HepG2 (cell line): ENCODE results near the gene ASB3. TPM values are rescaled to one million over a fixed set of nuclear protein-coding genes. Genes with fewer than 3 reads are reported as not detected.

Source experiments
- ATAC-seq: fragments of 200-7000 bp; cut with Tn5 transposase; 3 replicates; pipeline ENCODE4 v1.9.1; 2020; ENCODE audit warnings: mild to moderate bottlenecking, moderate library complexity
- BruUV-seq: library from RNA; stranded (reverse); fragments of 400-500 nt; replicated peaks from 2 replicates; lab custom pipeline; 2021; lab: Mats Ljungman, UMichigan
- CTCF ChIA-PET: fragments of 300-600 bp; formaldehyde crosslinking; extraction: SDS; loops from one replicate; lab custom pipeline; 2021; ENCODE audit warnings: low total read pairs, inconsistent platforms, low intra/inter-chr PET ratio; lab: Yijun Ruan, JAX
- POLR2A ChIA-PET: fragments of 350-600 bp; sonication (Branson Sonifier 250); formaldehyde crosslinking; loops from one replicate; lab custom pipeline; 2020; ENCODE audit warnings: antibody characterized with exemption, inconsistent platforms; lab: Yijun Ruan, JAX
- DNase-seq: peaks from one replicate; pipeline ENCODE4 v3.0.0-alpha.2; 2015; ENCODE audit warnings: low spot score
- FAIRE-seq: peaks from 3 replicates; lab custom pipeline; 2011; peaks lifted over from hg19 to GRCh38; lab: Jason Lieb, UNC
- H2AFZ ChIP-seq: one replicate; pipeline ENCODE4 v1.6.1; 2011; ENCODE audit warnings: low read length, inconsistent platforms
- H3K27ac ChIP-seq: fragments of 300-600 bp; 3 replicates; pipeline ENCODE4 v1.8.0; 2011; ENCODE audit warnings: mixed run types, mild to moderate bottlenecking, mixed read lengths, low read length, inconsistent platforms; ENCODE audit not compliant: insufficient read depth; ENCODE audit errors: extremely low read length
- H3K27me3 ChIP-seq, 2 experiments: fragments of 200-600 bp in 1 of 2; 2 replicates in 1 of 2; 3 replicates in 1 of 2; pipeline versions ENCODE4 v1.6.0 to v1.8.0; 2011; ENCODE audit warnings: low read length in 2 of 2, mild to moderate bottlenecking in 2 of 2, moderate library complexity in 2 of 2, inconsistent platforms in 1 of 2; ENCODE audit not compliant: insufficient read depth in 2 of 2, control insufficient read depth in 1 of 2
- H3K36me3 ChIP-seq, 2 experiments: fragments of 200-600 bp in 1 of 2; replicated peaks in 1 of 2; 2 replicates in 1 of 2; 3 replicates in 1 of 2; pipeline versions ENCODE4 v1.5.1 to v1.8.0; 2011; ENCODE audit warnings: low read length in 2 of 2, inconsistent platforms in 1 of 2; ENCODE audit not compliant: insufficient read depth in 2 of 2, control insufficient read depth in 1 of 2
- H3K4me1 ChIP-seq: 2 replicates; pipeline ENCODE4 v1.5.1; 2012; ENCODE audit warnings: low read length, inconsistent platforms; ENCODE audit not compliant: insufficient read depth
- H3K4me2 ChIP-seq: 2 replicates; pipeline ENCODE4 v1.6.0; 2011; ENCODE audit warnings: low read depth, low read length, inconsistent platforms
- H3K4me3 ChIP-seq, 3 experiments: fragments of 200-600 bp in 1 of 3; sonication (generic), shearing (Covaris generic) in 1 of 3; replicated peaks in 1 of 3; 2 replicates each; pipeline ENCODE4 v1.5.1; 2011 to 2016; ENCODE audit warnings: low read length in 3 of 3, inconsistent platforms in 2 of 3, low read depth in 2 of 3, mild to moderate bottlenecking in 2 of 3, control low read depth in 1 of 3, mixed read lengths in 1 of 3; ENCODE audit not compliant: insufficient read depth in 1 of 3
- H3K79me2 ChIP-seq: one replicate; pipeline ENCODE4 v1.6.1; 2011; ENCODE audit warnings: low read length, inconsistent platforms; ENCODE audit not compliant: insufficient read depth
- H3K9ac ChIP-seq: 2 replicates; pipeline ENCODE4 v1.6.0; 2011; ENCODE audit warnings: mild to moderate bottlenecking, low read depth, low read length, inconsistent platforms; ENCODE audit not compliant: insufficient read depth
- H3K9me3 ChIP-seq: 2 replicates; pipeline ENCODE4 v1.5.1; 2012; ENCODE audit warnings: mild to moderate bottlenecking, low read length
- H4K20me1 ChIP-seq: 2 replicates; pipeline ENCODE4 v1.6.0; 2011; ENCODE audit warnings: inconsistent platforms, mild to moderate bottlenecking, low read length, moderate library complexity; ENCODE audit not compliant: insufficient read depth
- FIP1L1 ChIP-seq: fragments of 200-400 bp; formaldehyde crosslinking; IDR thresholded peaks from 2 replicates; pipeline ENCODE4 v1.6.1; 2018; ENCODE audit warnings: low read depth, mild to moderate bottlenecking, low read length, moderate library complexity, borderline replicate concordance; ENCODE audit not compliant: insufficient read depth
- FOSL1 ChIP-seq: sonication (generic); formaldehyde crosslinking; IDR thresholded peaks from 2 replicates; pipeline ENCODE4 v1.9.0; 2021; ENCODE audit warnings: missing genetic modification reagents, borderline replicate concordance
- HNRNPL ChIP-seq: fragments of 200-400 bp; formaldehyde crosslinking; IDR thresholded peaks from 2 replicates; pipeline ENCODE4 v1.6.1; 2017; ENCODE audit warnings: mild to moderate bottlenecking, low read depth, low read length
- MYPOP ChIP-seq: sonication (generic); formaldehyde crosslinking; IDR thresholded peaks from 2 replicates; pipeline ENCODE4 v1.8.1; 2023; ENCODE audit warnings: mild to moderate bottlenecking, moderate library complexity, missing genetic modification reagents
- NR2C2 ChIP-seq: sonication (generic); formaldehyde crosslinking; IDR thresholded peaks from 2 replicates; pipeline ENCODE4 v1.4.0; 2020; ENCODE audit warnings: missing genetic modification reagents, mild to moderate bottlenecking, moderate library complexity, borderline replicate concordance
- PLRG1 ChIP-seq: fragments of 450-650 bp; conservative IDR thresholded peaks from 2 replicates; pipeline ENCODE4 v1.6.1; 2016
- RBM39 ChIP-seq: fragments of 200-400 bp; formaldehyde crosslinking; IDR thresholded peaks from one replicate; pipeline ENCODE4 v1.6.1; 2018; ENCODE audit warnings: antibody characterized with exemption, mild to moderate bottlenecking, low read depth, low read length; ENCODE audit not compliant: poor library complexity, severe bottlenecking
- TGIF2 ChIP-seq: IDR thresholded peaks from 2 replicates; pipeline ENCODE4 v1.6.1; 2016; ENCODE audit warnings: control low read depth, missing compliant biosample characterization
- ZNF577 ChIP-seq: sonication (generic); formaldehyde crosslinking; IDR thresholded peaks from 2 replicates; pipeline ENCODE4 v1.4.0; 2020; ENCODE audit warnings: mild to moderate bottlenecking, low read depth, missing genetic modification reagents, borderline replicate concordance
- ZNF777 ChIP-seq: sonication (generic); formaldehyde crosslinking; IDR thresholded peaks from 2 replicates; pipeline ENCODE4 v1.4.0; 2020; ENCODE audit warnings: missing genetic modification reagents
- ZNF780A ChIP-seq: sonication (generic); formaldehyde crosslinking; IDR thresholded peaks from 2 replicates; pipeline ENCODE4 v1.8.0; 2022; ENCODE audit warnings: mild to moderate bottlenecking, missing genetic modification reagents, moderate library complexity
- WGBS: methylation state at CpG from one replicate; pipeline ENCODE4 v1.1.6; 2017; ENCODE audit warnings: low lambda C conversion rate; 5-methylcytosine and 5-hydroxymethylcytosine counted together
- in situ Hi-C: cut with HindIII; loops from 2 replicates; pipeline ENCODE4 v1.10.0; 2017; ENCODE audit warnings: low pct_unique_long_range_greater_than_20kb; ENCODE audit not compliant: extremely low pct_ligation_motif_present
- intact Hi-C: fragments of 100-400 bp; cut with micrococcal nuclease; formaldehyde crosslinking; loops from one replicate; pipeline ENCODE4 v1.10.0; 2022; ENCODE audit not compliant: unreplicated experiment
- polyA plus RNA-seq, 8 experiments: library from polyadenylated mRNA; depleted of rRNA in 3 of 8; stranded (reverse) in 7 of 8; unstranded in 1 of 8; fragments of >200 nt; fragmentation: Illumina TruSeq in 4 of 8; extraction: Trizol in 4 of 8; gene quantifications; 2 replicates each; pipeline versions ENCODE4 v1.2.1 to v1.2.3, GENCODE V29; 2011 to 2016; ENCODE audit warnings: low read depth in 4 of 8, missing spikeins in 1 of 8, mixed read lengths in 1 of 8; ENCODE audit not compliant: insufficient read depth in 1 of 8
- total RNA-seq, 5 experiments: library from RNA; depleted of rRNA; stranded (reverse); fragments of >200 nt; fragmentation: Illumina TruSeq; extraction: Trizol; gene quantifications; 2 replicates each; pipeline ENCODE4 v1.2.3, GENCODE V29; 2016; ENCODE audit warnings: low read depth in 1 of 5
- TF ChIP-seq, protein P1 (sequence below): sonication (generic); formaldehyde crosslinking; IDR thresholded peaks from 2 replicates; pipeline ENCODE4 v1.5.0; 2020; ENCODE audit warnings: mild to moderate bottlenecking, missing genetic modification reagents
- TF ChIP-seq, protein P2 (sequence below): sonication (generic); formaldehyde crosslinking; conservative IDR thresholded peaks from 2 replicates; pipeline ENCODE4 v1.5.0; 2020; ENCODE audit warnings: missing genetic modification reagents

Gene ASB3
- total and polyA plus RNA-seq, 2 of the 13 experiments (the other 11 are each of a cell fraction or from before 2014, with no cell fraction given): 40.1 to 41.8 TPM

DNA sequence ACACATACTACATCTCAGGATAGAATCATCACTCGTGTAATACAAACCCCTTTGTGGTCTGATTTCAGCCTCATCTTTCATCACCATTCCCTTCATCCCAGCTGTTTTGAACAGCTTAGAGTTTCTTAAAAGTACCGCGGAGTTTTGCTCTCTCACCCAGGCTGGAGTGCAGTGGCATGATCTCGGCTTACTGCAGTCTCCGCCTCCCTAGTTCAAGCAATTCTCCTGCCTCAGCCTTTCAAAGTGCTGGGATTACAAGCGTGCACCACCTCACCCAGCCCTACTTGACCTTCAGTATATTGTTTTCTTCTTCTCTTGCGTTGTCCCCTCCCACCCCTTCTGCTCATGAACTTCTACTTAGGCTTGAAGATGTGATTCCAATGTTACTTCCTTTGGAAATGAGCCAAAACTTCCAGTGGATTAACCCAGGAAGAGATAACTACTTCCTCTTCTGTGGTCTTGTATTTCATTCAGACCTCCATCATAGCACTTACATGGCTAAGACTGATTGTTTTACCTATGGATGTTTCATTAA, 15.9 kb upstream of the ASB3 start:
- POLR2A ChIA-PET: interaction anchor here (0.7 kb wide), 1 partner anchor 83 kb away, joined by 3 read pairs; no protein-coding TSS in a partner anchor
- H3K4me3 ChIP-seq: no peak overlapping the region
- no TSS peak for BruUV-seq
- no peak for ATAC-seq
- H3K27me3 ChIP-seq: no peaks in the 10 kb centered on the region
- DNase-seq: no peak
- no peak overlapping the region for H3K9ac ChIP-seq
- intact Hi-C loops: no loop called here
- no peaks in the 10 kb centered on the region for H4K20me1 ChIP-seq
- CTCF ChIA-PET: interaction anchor here (0.7 kb wide), 1 partner anchor 9 kb away, joined by 3 read pairs; no protein-coding TSS in a partner anchor
- H3K9me3 ChIP-seq: no peaks in the 10 kb centered on the region
- no peak overlapping the region for H3K4me2 ChIP-seq
- H3K36me3 ChIP-seq: peaks cover 25 to 92% of the 10 kb centered on the region in 2 experiments
- in situ Hi-C loops: no loop called here
- TF ChIP-seq TGIF2 (CRISPR knock-in tag): no peak
- no peak for TF ChIP-seq ZNF780A (CRISPR knock-in tag)
- no peak for TF ChIP-seq ZNF777
- TF ChIP-seq FOSL1 (CRISPR knock-in tag): no peak
- TF ChIP-seq HNRNPL: no peak
- TF ChIP-seq RBM39: no peak
- TF ChIP-seq, protein P1, sequence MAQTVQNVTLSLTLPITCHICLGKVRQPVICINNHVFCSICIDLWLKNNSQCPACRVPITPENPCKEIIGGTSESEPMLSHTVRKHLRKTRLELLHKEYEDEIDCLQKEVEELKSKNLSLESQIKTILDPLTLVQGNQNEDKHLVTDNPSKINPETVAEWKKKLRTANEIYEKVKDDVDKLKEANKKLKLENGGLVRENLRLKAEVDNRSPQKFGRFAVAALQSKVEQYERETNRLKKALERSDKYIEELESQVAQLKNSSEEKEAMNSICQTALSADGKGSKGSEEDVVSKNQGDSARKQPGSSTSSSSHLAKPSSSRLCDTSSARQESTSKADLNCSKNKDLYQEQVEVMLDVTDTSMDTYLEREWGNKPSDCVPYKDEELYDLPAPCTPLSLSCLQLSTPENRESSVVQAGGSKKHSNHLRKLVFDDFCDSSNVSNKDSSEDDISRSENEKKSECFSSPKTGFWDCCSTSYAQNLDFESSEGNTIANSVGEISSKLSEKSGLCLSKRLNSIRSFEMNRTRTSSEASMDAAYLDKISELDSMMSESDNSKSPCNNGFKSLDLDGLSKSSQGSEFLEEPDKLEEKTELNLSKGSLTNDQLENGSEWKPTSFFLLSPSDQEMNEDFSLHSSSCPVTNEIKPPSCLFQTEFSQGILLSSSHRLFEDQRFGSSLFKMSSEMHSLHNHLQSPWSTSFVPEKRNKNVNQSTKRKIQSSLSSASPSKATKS (CRISPR knock-in tag): no peak
- no peak for TF ChIP-seq ZNF577 (CRISPR knock-in tag)
- TF ChIP-seq NR2C2 (CRISPR knock-in tag): no peak
- TF ChIP-seq, protein P2, sequence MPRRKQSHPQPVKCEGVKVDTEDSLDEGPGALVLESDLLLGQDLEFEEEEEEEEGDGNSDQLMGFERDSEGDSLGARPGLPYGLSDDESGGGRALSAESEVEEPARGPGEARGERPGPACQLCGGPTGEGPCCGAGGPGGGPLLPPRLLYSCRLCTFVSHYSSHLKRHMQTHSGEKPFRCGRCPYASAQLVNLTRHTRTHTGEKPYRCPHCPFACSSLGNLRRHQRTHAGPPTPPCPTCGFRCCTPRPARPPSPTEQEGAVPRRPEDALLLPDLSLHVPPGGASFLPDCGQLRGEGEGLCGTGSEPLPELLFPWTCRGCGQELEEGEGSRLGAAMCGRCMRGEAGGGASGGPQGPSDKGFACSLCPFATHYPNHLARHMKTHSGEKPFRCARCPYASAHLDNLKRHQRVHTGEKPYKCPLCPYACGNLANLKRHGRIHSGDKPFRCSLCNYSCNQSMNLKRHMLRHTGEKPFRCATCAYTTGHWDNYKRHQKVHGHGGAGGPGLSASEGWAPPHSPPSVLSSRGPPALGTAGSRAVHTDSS (CRISPR knock-in tag): no peak
- TF ChIP-seq PLRG1: no peak
- no peak for TF ChIP-seq FIP1L1
- TF ChIP-seq MYPOP: no peak
- TF ChIP-seq, all 625 proteins: peak for 0
- no peak for FAIRE-seq
- Histone ChIP-seq H3K79me2 (no peaks in the 10 kb centered on the region), H2AFZ (no peak overlapping the region), H3K27ac (no peak overlapping the region), H3K4me1 (no peaks in the 10 kb centered on the region)
- WGBS: 98% methylated on average over 7 of the region's 7 CpGs
